GM21786 (cell line): Measurements from ENCODE around the gene SPOCK1.
"Not testable (repeated sequence)": the region's sequence is repeated elsewhere in the genome, so short reads cannot be mapped to it uniquely, and the experiment has no call there.

Experiments used
- ATAC-seq: cut with Tn5 transposase; IDR thresholded peaks from one replicate; pipeline ENCODE4 v1.9.1; 2021; ENCODE audit not compliant: unreplicated experiment

SPOCK1 gene

DNA sequence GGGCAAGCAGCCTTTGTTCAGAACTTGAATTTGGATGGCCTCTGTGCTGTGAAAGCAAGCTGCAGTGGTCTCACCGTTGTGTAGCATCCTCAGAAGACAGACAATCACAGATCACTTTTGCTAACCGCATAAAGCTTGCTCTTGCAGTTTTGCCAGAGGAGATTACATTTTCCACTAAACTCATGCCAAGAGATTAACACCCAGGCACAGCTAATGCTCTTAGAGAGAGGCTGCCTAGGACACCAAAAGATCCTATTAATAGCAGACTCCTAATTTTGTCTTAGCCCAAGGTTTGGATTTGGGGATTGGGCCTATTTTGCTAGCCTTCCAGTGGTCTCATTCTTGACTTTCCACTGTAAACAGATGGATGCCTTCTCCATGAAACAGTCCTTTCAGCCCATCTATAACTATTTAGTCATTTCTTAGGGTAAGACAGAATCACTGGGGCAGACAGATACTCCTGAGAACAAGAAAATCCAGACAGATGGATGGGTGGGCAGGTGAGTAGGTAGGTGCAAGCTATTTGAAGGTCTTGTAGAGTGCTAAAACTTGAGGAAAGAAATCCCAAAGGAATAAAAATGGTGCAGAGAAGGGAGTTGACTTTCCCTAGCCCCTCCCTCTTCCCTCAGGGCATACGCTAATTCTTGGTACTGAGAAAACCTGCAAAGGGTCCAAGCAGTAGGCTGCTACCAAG, 506.2 kb downstream of the SPOCK1 start:
- ATAC-seq = no peak

DNA sequence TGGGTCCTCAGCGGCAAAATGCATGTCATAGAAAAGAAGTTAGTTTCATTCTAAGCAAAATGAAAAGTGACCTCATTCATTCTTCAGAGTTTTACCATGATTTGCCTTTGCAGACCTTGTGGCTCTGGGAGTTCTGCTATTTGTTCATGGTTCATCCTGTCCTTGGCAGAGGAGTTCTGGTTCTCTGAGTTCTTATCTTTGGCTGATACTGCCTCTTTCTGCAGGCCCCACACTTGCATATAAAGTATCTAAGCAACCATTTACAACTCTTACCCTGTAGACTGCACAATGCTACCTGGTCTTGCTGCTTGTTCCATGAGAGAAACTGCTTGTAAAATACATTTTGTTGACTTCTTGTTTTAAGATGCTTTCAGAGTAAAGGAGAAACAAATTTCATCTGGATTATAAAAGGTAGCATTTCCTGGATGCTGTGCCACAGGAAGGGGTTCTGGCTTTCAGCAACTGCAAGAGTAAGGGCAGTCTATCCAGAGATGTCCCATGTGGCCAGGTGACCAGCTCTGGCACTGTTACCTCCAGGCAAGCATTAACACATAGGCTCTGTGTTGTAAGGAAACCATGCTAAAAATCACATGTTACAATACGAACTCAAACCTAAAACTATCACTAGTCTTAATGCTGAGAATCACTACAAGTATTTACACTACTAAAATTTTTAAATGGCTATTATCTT, 513.2 kb downstream of the SPOCK1 start:
- no peak for ATAC-seq

DNA sequence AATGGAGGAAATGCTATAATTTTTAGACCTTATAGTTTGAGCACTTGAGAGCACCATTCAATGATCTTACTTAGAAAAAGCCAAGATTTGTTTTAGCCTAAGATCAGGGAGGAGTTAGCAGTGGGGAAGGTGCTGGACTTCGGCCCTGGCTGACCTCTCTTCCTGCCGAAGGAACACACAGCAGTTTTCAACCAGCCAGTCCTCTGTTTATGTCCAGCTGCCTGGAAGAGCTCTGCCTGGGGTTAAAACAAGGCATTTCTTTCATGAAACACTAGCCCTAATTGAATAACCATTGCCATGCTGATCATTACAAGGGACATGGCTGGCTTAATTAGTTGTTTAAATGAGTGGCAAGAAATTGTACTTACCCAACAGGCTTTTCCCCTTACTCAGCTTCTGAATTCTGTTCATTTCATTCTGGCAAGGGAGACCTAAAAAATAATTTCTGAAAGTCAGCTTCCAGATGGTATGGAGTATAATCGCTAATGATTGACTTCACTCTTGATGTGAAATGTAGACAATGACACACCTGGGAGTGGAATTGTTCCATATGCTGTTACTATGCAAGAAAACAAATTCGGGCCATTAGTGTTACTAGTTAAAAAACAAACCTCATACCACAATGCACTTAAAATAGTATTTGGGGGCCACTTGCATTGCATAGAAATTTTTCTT, 514.2 kb downstream of the SPOCK1 start:
- no peak for ATAC-seq

DNA sequence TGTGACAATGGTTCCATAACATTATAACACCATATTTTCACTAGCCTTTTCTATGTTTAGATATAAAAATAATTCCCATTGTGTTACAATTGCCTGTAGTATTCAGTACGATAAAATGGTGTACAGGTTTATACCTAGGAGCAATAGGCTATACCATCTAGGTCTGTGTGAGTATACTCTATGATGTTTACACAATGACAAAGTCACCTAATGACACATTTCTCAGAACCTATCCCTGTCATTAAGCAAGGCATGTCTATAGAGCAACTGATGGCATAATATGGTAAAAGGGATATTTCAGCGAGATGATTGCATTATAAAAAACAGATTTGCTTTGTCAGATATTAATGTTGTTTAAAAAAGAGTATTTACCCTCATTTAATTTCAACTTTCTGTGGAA, 517.2 kb downstream of the SPOCK1 start:
- ATAC-seq = no peak

DNA sequence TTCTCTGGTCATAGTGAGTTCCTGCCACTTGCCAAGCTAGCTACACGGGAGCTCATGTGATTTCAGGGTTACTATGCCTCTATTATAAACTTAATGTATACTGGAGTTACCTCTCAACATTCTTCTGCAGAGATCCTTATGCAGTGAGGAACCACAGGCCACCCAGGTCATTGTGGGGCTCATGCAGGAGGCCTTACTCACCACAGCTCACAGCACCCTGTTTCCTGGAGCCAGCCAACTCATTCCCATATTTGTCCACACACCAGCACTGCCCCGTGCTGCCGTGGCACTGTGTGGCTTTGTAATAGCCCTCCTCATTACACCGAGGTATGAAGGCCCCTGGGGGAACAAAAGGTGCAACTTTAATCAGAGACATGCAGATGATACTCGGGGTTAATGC, 520.0 kb downstream of the SPOCK1 start:
- ATAC-seq = no peak

DNA sequence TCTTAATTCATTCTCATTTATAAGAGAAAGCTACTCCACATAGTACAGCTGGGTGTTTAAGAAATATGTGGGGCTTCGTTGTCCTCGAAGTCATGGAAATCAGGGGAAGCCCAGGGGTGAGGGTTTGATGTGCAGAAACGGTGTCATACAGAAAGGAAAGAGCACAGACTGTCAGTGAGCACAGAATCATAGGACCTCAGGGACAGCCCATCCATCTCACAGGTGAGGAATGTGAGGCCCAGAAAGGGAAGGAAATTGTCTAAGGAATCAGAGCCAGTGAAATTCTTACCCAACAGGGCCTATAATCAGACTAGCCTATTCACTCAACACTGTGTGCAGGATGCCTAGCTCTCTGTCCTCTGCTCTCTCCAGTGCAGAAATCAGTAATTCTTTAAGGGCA, 535.6 kb downstream of the SPOCK1 start:
- ATAC-seq = no peak

DNA sequence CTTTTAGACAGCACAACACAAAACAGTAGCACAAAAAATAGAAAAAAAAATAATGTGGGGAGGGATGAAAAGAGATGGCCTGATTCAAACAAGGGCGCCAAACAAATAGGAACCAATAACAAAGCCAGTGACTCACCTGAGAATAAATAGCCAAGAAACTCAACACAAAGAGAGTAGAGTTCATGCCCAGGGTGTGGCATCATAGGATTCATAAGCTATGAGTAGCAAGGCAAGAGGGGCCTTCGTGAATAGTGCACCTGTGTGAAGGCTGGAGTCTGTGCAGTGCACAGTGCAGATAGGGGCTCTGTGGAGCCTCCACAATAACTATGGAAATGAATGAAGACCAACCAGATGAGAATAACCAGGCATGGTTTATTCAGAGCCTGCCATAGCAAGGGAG, 541.7 kb downstream of the SPOCK1 start:
- no peak for ATAC-seq

DNA sequence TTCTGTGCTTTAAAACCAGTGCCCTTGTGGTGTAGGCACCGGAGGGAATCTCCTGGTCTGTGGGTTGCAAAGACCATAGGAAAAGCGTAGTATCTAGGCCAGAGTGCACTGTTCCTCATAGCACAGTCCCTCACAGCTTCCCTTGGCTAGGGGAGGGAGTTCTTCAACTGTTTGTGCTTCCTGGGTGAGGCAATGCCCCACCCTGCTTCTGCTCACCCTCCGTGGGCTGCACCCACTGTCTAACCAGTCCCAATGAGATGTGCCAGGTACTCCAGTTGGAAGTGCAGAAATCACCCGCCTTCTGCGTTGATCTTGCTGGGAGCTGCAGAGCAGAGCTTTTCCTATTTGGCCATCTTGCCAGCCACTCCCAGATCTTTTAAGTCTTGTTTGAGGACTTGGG, 545.0 kb downstream of the SPOCK1 start:
- ATAC-seq = not testable (repeated sequence)

DNA sequence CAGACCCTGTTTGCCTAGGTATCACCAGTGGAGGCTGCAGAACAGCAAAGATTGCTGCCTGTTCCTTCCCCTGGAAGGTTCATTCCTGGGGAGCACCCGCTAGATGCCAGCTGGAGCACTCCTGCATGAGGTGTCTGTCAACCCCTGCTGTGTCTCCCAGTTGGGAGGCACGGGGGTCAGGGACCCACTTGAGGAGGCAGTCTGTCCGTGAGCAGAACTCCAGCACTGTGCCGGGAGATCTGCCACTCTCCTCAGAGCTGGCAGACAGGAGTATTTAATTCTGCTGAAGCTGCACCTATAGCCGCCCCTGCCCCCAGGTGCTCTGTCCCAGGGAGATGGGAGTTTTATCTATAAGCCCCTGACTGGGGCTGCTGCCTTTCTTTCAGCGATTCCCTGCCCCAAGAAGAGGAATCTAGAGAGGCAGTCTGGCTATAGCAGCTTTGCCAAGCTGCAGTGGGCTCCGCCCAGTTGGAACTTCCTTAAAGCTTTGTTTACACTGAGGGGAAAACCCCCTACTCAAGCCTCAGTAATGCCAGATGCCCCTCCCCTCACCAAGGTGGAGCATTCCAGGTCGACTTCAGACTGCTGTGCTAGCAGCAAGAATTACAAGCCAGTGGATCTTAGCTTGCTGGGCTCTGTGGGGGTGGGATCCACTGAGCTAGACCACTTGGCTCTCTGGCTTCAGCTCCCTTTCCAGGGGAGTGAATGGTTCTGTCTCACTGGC, 545.6 kb downstream of the SPOCK1 start:
- ATAC-seq = not testable (repeated sequence)

DNA sequence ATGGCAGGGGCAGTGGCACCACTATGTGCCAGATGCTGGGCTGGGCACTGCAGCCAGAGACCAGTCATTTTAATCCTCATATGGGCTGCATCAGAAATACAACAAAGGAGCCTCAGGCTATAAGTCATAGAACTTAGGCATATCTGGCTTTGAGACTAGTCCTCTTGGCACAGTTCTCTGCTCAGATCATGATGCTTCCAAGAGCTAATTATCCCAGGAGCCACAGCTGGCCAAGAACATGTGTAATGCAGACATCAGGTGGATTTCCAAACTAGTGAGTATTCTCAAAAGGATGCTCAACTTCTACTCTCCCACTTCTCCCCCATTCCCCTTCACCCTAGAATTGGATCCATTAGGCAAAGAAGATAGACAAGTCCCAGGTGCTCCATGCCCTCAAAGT, 571.6 kb downstream of the SPOCK1 start:
- ATAC-seq = no peak

DNA sequence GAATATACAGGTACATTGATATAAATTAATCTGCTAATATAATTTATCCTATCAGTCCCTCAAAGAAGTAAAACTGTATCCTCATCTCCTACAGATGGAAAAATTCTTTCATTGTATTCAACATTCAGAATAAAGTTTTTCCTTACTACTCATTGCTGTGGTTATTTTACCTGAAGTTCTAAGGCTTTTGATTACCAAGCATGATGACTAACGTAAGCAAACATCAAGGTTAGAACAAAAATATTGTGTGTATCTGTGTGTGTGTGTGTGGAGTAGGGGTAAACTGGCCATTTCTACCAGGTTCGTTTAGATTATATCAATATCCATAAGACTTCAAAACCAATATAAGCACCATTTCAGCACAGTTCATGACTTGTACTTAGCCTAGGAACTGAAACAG, 573.1 kb downstream of the SPOCK1 start:
- no peak for ATAC-seq
